GM18526 (cell line): ENCODE results near the gene CGB1.
"Not testable (repeated sequence)": the region's sequence is repeated elsewhere in the genome, so short reads cannot be mapped to it uniquely, and the experiment has no call there.

Source experiments
- POLR2A ChIP-seq: IDR thresholded peaks from 3 replicates; pipeline ENCODE4 v1.6.1; 2011; ENCODE audit not compliant: insufficient read length; ENCODE audit errors: extremely low read depth

CGB1 gene

GRCh38 chr19:49064768-49065611 lies 28.3 kb upstream of the CGB1 start, which contains the start of gene NTF4:
Gene NTF4 (minus strand): TSS chr19:49064818. CDS start chr19:49061997, 2,821 bp downstream.
- TF ChIP-seq POLR2A: no peak

GRCh38 chr19:49064029-49064629 lies 27.4 kb upstream of the CGB1 start:
- no peak for TF ChIP-seq POLR2A

- TF ChIP-seq POLR2A: no peak
Observed at GRCh38 chr19:49061445-49061844, 24.8 kb upstream of the CGB1 start.

- TF ChIP-seq POLR2A: no peak
Observed at GRCh38 chr19:49061000-49061399, 24.3 kb upstream of the CGB1 start.

GRCh38 chr19:49059053-49059452 lies 22.4 kb upstream of the CGB1 start:
- no peak for TF ChIP-seq POLR2A

GRCh38 chr19:49058562-49058961 lies 21.9 kb upstream of the CGB1 start:
- TF ChIP-seq POLR2A: no peak

- no peak for TF ChIP-seq POLR2A
Observed at GRCh38 chr19:49057636-49058234, 21.0 kb upstream of the CGB1 start, which contains the start of gene CGB7. Gene CGB7 (minus strand): TSS chr19:49057749. CDS start chr19:49055375, 2,374 bp downstream.

- TF ChIP-seq POLR2A: no peak
Observed at GRCh38 chr19:49056101-49056901, 19.6 kb upstream of the CGB1 start.

- not testable (repeated sequence) for TF ChIP-seq POLR2A
Observed at GRCh38 chr19:49049011-49049410, 12.3 kb upstream of the CGB1 start, which contains the start of gene CGB8. Gene CGB8 (minus strand): TSS chr19:49049111. CDS start chr19:49048739, 372 bp downstream.

GRCh38 chr19:49043548-49043947 lies 6.9 kb upstream of the CGB1 start, which contains the start of gene CGB5:
Gene CGB5 (plus strand): TSS chr19:49043848. CDS start chr19:49044210, 362 bp downstream.
- TF ChIP-seq POLR2A: not testable (repeated sequence)

- TF ChIP-seq POLR2A: no peak
Observed at GRCh38 chr19:49042177-49042576, 5.5 kb upstream of the CGB1 start.

- not testable (repeated sequence) for TF ChIP-seq POLR2A
Observed at GRCh38 chr19:49031642-49032301, 4.9 kb downstream of the CGB1 start, which contains the start of gene CGB2. Gene CGB2 (plus strand): TSS chr19:49031890. CDS start chr19:49032096, 206 bp downstream.

GRCh38 chr19:49024233-49024632 lies 12.5 kb downstream of the CGB1 start, which contains the start of gene CGB3:
Gene CGB3 (minus strand): TSS chr19:49024333. CDS start chr19:49023971, 362 bp downstream.
- not testable (repeated sequence) for TF ChIP-seq POLR2A

GRCh38 chr19:49022116-49022515 lies 14.6 kb downstream of the CGB1 start:
- no peak for TF ChIP-seq POLR2A
